Measurements from ENCODE around the gene PTPRN2. TPM values are rescaled to one million over a fixed set of nuclear protein-coding genes. Genes with fewer than 3 reads are reported as not detected.

Gene PTPRN2
- total and polyA plus RNA-seq, 2 donors from 2014 or later, result 4.8 to 6.2 TPM

DNA sequence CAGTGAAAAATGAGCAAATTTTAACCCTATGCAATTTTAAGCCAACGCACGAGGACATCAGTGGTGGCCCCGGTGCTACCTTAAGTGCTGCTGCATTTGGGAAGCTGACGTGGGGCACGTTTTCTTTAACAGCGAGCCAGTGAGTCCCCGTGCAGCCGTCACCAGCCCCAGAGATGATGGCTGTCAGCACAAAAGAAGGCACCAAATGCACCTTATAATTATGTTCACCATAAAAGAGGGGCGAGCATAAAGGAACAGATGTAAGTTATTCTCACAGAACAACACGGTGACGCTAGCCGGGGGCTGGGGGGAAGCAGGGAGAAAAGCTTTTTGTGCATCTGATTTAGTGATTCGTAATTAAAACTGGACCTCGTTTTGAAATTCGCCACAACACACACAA lies 990.7 kb downstream of the PTPRN2 start:
- DNase-seq (peak in 1 of 5 donors; percentile 16), FAIRE-seq (no peak)
- H3K4me1 ChIP-seq (ENCODE audit: control insufficient read depth in 2 of 3, insufficient read depth in 2 of 3, low read depth in 1 of 3, low read length in 3 of 3), result no peaks in the 10 kb centered on the region
- no peak overlapping the region for H3K4me3 ChIP-seq (ENCODE audit: low read length in 3 of 3)
- H3K27ac ChIP-seq (ENCODE audit: low read depth in 2 of 2, low read length in 2 of 2), result no peak overlapping the region
- H3K36me3 ChIP-seq (ENCODE audit: control insufficient read depth in 2 of 3, insufficient read depth in 3 of 3, low read length in 3 of 3), result no peaks in the 10 kb centered on the region
- H3K9ac ChIP-seq (ENCODE audit: low read length in 3 of 3), result no peak overlapping the region
- H3K27me3 ChIP-seq (ENCODE audit: control insufficient read depth, insufficient read depth, low read length), result no peaks in the 10 kb centered on the region
- TF ChIP-seq, protein P1, sequence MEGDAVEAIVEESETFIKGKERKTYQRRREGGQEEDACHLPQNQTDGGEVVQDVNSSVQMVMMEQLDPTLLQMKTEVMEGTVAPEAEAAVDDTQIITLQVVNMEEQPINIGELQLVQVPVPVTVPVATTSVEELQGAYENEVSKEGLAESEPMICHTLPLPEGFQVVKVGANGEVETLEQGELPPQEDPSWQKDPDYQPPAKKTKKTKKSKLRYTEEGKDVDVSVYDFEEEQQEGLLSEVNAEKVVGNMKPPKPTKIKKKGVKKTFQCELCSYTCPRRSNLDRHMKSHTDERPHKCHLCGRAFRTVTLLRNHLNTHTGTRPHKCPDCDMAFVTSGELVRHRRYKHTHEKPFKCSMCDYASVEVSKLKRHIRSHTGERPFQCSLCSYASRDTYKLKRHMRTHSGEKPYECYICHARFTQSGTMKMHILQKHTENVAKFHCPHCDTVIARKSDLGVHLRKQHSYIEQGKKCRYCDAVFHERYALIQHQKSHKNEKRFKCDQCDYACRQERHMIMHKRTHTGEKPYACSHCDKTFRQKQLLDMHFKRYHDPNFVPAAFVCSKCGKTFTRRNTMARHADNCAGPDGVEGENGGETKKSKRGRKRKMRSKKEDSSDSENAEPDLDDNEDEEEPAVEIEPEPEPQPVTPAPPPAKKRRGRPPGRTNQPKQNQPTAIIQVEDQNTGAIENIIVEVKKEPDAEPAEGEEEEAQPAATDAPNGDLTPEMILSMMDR (IDR thresholded peaks at IDR 0.05; ENCODE audit: borderline replicate concordance, extremely low read depth, insufficient read depth), result no peak
- intact Hi-C loops (cut with DNase I), result no loop called here
- no peaks in the 10 kb centered on the region for H3K9me3 ChIP-seq (ENCODE audit: control insufficient read depth in 2 of 3, insufficient read depth in 1 of 3, low read length in 3 of 3)

- peak in 1 of 5 donors; percentile 26 for DNase-seq
- Histone ChIP-seq H3K4me1 (ENCODE audit: control insufficient read depth in 2 of 3, insufficient read depth in 2 of 3, low read depth in 1 of 3, low read length in 3 of 3) (no peaks in the 10 kb centered on the region), H3K36me3 (ENCODE audit: control insufficient read depth in 2 of 3, insufficient read depth in 3 of 3, low read length in 3 of 3) (no peaks in the 10 kb centered on the region), H3K4me3 (ENCODE audit: low read length in 3 of 3) (no peak overlapping the region), H3K9ac (ENCODE audit: low read length in 3 of 3) (no peak overlapping the region), H3K27me3 (ENCODE audit: control insufficient read depth, insufficient read depth, low read length) (no peaks in the 10 kb centered on the region), H3K27ac (ENCODE audit: low read depth in 2 of 2, low read length in 2 of 2) (no peak overlapping the region), H3K9me3 (ENCODE audit: control insufficient read depth in 2 of 3, insufficient read depth in 1 of 3, low read length in 3 of 3) (no peaks in the 10 kb centered on the region)
- TF ChIP-seq, protein P1 (IDR thresholded peaks at IDR 0.05; ENCODE audit: borderline replicate concordance, extremely low read depth, insufficient read depth), result no peak
- FAIRE-seq, result no peak
- intact Hi-C loops (cut with DNase I), result no loop called here
These were observed 991.2 kb downstream of the PTPRN2 start for GRCh38 chr7:157596471-157596870.

- TF ChIP-seq, protein P1 (IDR thresholded peaks at IDR 0.05; ENCODE audit: borderline replicate concordance, extremely low read depth, insufficient read depth), result no peak
- intact Hi-C loops (cut with DNase I), result no loop called here
- H3K4me3 ChIP-seq (ENCODE audit: low read length in 3 of 3), result no peak overlapping the region
- peak in 1 of 5 donors; percentile 52 for DNase-seq
- FAIRE-seq, result no peak
- H3K4me1 ChIP-seq (ENCODE audit: control insufficient read depth in 2 of 3, insufficient read depth in 2 of 3, low read depth in 1 of 3, low read length in 3 of 3), result no peaks in the 10 kb centered on the region
- H3K27ac ChIP-seq (ENCODE audit: low read depth in 2 of 2, low read length in 2 of 2), result no peak overlapping the region
- no peaks in the 10 kb centered on the region for H3K9me3 ChIP-seq (ENCODE audit: control insufficient read depth in 2 of 3, insufficient read depth in 1 of 3, low read length in 3 of 3)
- no peaks in the 10 kb centered on the region for H3K27me3 ChIP-seq (ENCODE audit: control insufficient read depth, insufficient read depth, low read length)
- no peak overlapping the region for H3K9ac ChIP-seq (ENCODE audit: low read length in 3 of 3)
- no peaks in the 10 kb centered on the region for H3K36me3 ChIP-seq (ENCODE audit: control insufficient read depth in 2 of 3, insufficient read depth in 3 of 3, low read length in 3 of 3)
These were observed 991.6 kb downstream of the PTPRN2 start for GRCh38 chr7:157596026-157596425.

Data from kidney (tissue), 14 donors.